K562 treated with DMSO at 1 percent for 12 hours (cell line): Measurements from ENCODE around the gene TRAPPC8. TPM values are rescaled to one million over a fixed set of nuclear protein-coding genes. Genes with fewer than 3 reads are reported as not detected.

Experiments used
- total RNA-seq: library from RNA; unstranded; fragments of 300-600 nt; gene quantifications from 2 replicates; pipeline ENCODE4 v1.2.3, GENCODE V29; 2022; ENCODE audit not compliant: insufficient read depth

Gene TRAPPC8
- 13.2 and 35.0 TPM in 2 replicates for total RNA-seq

GRCh38 chr18:31942999-31943877 is at the start of gene TRAPPC8:
Gene TRAPPC8 (minus strand): TSS chr18:31943128. CDS start chr18:31942764, 364 bp downstream.

Other genes starting within 250 kb of the TRAPPC8 start
- gene SLC25A52, start 182.2 kb downstream of the TRAPPC8 start, total RNA-seq = not detected in 2 replicates
- 0.27 TPM in 1 of 2 replicates, not detected in the other for gene RNF125, start 75.7 kb upstream of the TRAPPC8 start, total RNA-seq
- 18.3 and 45.8 TPM in 2 replicates for gene RNF138, start 148.7 kb upstream of the TRAPPC8 start, total RNA-seq
- not detected in 2 replicates for gene MEP1B, start 246.9 kb upstream of the TRAPPC8 start, total RNA-seq